GM19328 (cell line): ENCODE measurements around the gene HTR1D.

Experiments used
- ATAC-seq: cut with Tn5 transposase; IDR thresholded peaks from one replicate; pipeline ENCODE4 v1.9.1; 2021; ENCODE audit warnings: mild to moderate bottlenecking, moderate library complexity; ENCODE audit not compliant: unreplicated experiment

HTR1D gene

GRCh38 chr1:23152966-23153684 lies 64.2 kb downstream of the HTR1D start:
- ATAC-seq: no peak

GRCh38 chr1:23150742-23151141 lies 66.6 kb downstream of the HTR1D start:
- no peak for ATAC-seq

- no peak for ATAC-seq
Measured at GRCh38 chr1:23150125-23150524, 67.2 kb downstream of the HTR1D start.

- no peak for ATAC-seq
Measured at GRCh38 chr1:23149114-23149513, 68.2 kb downstream of the HTR1D start.

- no peak for ATAC-seq
Measured at GRCh38 chr1:23148084-23148483, 69.2 kb downstream of the HTR1D start.
